GM10266 (cell line): Measurements from ENCODE around the gene FAXDC2.

Experiments used
- DNase-seq: peaks from one replicate; pipeline ENCODE4 v3.0.0; 2012; ENCODE audit errors: extremely low spot score
- TF ChIP-seq, protein P1 (sequence below): IDR thresholded peaks from 2 replicates; pipeline ENCODE4 v1.5.1; 2012; ENCODE audit warnings: mild to moderate bottlenecking, low read depth; ENCODE audit not compliant: control insufficient read depth, insufficient read depth; ENCODE audit errors: missing control alignments

The FAXDC2 gene

DNA sequence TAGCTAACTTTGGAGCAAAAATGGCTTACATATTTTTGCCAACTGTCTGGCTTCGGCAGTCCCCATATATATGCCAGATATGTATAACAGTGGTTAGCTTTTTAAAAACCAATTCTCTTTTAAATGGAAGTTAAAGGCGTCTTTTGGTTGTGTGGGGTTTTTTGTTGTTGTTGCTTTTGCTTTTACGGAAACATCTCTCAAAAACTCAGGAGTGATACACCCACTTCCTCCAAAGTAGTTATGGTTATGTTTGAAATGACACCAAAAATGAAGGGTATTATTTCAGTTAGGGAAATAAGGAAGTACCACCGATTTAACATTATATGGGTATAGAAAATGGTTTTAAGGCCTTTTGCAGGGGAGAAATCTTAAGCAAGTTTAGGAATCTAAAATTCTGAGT lies 10.4 kb upstream of the FAXDC2 start:
- no peak for DNase-seq

DNA sequence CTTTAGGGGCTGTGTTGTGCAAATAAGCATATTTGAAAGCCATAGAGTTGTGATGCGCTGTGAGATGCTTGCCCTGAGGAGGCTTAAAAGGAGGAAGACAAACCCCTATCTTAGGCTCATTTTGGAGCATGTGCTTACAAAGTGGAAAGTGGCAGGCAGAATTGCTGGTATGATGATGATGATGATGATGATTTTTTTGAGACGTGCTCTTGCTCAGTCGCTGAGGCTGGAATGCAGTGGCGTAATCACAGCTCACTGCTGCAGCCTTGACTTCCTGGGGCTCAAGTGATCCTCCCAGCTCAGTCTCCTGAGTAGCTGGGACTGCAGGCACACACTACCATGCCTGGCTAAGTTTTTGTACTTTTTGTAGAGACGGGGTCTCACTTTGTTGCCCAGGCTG lies 9.7 kb upstream of the FAXDC2 start:
- TF ChIP-seq, protein P1, sequence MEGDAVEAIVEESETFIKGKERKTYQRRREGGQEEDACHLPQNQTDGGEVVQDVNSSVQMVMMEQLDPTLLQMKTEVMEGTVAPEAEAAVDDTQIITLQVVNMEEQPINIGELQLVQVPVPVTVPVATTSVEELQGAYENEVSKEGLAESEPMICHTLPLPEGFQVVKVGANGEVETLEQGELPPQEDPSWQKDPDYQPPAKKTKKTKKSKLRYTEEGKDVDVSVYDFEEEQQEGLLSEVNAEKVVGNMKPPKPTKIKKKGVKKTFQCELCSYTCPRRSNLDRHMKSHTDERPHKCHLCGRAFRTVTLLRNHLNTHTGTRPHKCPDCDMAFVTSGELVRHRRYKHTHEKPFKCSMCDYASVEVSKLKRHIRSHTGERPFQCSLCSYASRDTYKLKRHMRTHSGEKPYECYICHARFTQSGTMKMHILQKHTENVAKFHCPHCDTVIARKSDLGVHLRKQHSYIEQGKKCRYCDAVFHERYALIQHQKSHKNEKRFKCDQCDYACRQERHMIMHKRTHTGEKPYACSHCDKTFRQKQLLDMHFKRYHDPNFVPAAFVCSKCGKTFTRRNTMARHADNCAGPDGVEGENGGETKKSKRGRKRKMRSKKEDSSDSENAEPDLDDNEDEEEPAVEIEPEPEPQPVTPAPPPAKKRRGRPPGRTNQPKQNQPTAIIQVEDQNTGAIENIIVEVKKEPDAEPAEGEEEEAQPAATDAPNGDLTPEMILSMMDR, result no peak

More for the DNA sequence above, 10.4 kb upstream of the FAXDC2 start:
- TF ChIP-seq, protein P1, result no peak

DNA sequence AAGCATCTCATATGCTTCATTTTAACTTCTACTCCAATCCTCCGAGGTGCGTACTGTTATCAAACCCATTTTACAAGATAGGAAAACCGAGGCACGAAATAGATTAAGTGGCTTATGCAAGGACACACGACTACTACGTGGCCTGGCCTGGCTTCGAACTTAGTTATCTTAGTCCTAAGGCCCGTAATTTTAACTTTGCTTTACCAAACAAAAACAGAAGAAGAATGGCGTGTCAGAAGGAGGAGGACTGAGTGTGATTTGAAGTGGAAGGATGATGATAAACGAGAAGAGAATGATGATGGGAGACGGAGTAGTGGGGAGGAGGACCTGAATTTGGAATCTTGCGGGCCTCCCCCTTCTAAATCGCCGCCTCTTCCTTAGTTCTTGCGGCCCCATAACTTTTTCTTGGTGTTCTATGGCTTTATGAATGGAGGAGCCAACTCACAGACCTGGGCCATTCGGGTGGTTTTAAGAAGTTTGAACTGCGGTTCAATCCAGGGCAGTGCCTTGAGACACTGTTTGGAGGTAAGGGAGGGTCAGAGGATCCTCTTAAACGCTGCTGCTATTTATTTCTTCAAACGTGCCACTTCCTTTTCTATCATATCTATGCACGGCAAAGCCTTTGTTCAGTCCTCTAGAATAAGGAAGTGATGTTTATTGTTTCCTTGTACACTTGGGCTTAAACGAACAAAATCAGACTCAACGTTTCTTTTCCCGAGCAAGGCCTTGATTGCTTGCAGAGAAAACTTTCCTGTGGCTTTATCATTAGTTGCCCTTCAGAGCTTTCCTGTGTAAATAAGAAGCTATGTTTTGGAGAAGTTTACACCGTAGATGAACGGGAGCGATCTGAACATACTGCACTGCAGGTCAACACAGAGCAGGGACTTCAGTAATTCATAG lies 8.8 kb upstream of the FAXDC2 start:
- DNase-seq, result no peak
- TF ChIP-seq, protein P1, result no peak

More for the DNA sequence above, 9.7 kb upstream of the FAXDC2 start:
- no peak for DNase-seq

DNA sequence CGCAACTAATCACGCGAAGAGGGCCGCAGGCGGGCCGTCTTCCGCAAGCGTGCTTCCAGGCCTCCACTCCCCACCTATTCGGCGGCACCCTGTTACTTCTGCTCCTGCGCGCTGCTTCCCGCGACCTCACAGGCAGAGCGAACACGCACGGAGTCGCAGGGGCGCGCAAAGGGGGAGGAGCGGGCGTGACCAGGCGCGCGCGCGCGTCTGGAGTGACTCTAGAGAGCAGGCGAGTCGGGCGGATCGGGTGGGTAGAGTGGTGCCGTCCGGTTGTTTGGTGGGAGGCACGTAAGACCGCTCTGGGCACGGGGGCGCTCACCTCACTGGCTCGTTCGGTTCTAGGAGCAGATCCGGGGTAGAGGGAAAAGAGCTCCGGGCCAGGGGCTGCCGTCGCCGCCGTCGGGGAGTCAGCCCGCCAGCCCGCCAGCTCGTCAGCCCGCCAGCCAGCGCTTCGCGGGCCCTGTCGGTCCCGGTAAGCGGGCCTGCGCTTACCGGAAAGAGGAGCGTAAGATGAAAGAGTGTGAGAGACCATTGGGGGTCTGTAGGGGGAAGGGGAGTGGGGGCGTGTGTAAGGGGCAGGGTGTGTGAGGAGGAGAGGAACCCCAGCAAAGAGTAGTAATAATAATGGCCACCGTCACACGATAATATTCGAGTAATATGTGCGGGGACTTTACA lies 8.0 kb upstream of the FAXDC2 start, which contains the start of gene CNOT8:
Gene CNOT8 (plus strand): TSS at position 331 of the 675 bp plus-strand sequence. CDS start 4,652 bp downstream, outside the sequence.
- TF ChIP-seq, protein P1, result no peak
- peak; percentile 88 for DNase-seq

DNA sequence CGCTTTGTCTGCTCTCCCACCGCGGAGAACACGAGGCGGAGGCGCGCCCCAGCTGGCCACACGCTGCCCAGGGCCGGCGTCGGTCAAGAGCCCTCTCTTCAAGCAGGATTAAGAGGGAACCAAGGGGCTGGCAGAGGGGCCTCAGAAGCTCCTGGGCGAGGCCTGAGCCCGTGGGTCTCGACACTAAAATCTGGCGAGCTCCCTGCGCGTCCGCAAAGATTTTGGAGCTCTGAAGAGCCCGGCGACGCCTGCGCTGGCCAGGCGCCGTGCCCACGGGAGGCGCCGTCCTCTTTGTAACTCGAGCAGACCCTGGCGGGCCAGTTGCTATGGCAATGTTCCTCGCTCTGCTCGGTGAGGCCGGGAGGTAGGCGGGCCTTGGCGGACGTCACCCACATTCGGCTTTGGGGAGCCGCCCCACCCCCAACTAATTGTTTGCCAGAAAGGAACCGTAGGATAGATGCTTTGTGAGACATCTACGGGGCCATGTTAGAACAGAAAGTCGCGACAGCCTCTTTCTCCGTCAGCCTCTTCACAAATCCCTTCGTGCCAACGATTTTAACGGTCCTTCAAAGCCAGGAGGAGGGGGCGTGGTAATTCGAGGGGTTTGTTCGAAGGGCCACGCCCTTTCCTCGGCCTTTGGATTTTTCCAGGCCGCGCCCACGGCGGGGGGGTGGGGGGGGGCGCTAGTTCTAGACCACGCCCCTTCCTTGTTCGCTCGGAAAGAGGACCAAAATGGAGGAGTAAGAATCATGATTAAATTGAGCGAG lies 7.3 kb upstream of the FAXDC2 start:
- TF ChIP-seq, protein P1, result peak; percentile 1
- DNase-seq, result peak; percentile 86

DNA sequence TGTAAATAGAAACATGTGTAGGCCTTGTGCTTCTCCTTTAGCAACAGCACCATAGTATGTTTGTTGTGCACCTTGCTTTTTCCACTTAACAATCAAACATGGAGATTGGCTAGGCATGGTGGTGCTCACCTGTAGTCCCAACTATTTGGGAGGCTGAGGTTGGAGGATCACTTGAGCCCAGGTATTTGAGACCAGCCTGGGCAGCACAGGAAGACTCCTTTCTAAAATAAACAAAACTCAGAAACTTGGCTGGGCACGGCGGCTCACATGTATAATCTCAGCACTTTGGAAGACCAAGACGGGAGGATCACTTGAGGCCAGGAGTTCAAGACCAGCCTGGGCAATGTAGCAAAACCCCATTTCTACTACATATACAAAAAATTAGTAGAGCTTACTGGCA lies 948 bp upstream of the FAXDC2 start:
- no peak for DNase-seq
- TF ChIP-seq, protein P1, result no peak

DNA sequence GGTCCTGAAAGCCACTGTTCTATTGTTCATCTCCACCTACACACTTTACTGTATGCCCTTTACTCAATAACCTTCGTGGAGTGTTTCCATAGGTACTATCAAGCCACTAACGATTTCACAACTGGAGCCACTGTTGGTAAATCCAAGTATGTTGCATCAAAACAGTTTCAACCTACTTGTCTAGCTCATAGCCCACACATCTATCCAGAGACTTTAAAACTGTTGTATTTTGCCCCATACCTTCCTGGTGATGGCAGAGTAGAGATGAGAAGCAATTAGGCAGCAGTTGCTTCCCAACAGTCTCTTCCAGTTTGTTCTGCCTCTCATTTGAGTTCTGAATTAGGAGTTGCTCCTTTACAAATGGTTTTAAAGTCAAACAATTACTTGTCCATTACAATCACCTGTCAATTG lies 607 bp downstream of the FAXDC2 start:
- DNase-seq, result no peak
- TF ChIP-seq, protein P1, result no peak
